KBM-7 (cell line): Measurements from ENCODE around the gene PNPO.
A peak's percentile ranks its signal among the peaks of the same experiment; 100 is the strongest.

ENCODE experiments used
- DNase-seq: peaks from one replicate; pipeline ENCODE4 v3.0.0-alpha.2; 2015
- in situ Hi-C: fragments of 300-500 bp; cut with MboI; formaldehyde crosslinking; loops from 2 replicates; pipeline ENCODE4 v1.14.3; 2020; ENCODE audit warnings: low sequenced_read_pairs, low pct_unique_long_range_greater_than_20kb, mixed read lengths

The PNPO gene

DNA sequence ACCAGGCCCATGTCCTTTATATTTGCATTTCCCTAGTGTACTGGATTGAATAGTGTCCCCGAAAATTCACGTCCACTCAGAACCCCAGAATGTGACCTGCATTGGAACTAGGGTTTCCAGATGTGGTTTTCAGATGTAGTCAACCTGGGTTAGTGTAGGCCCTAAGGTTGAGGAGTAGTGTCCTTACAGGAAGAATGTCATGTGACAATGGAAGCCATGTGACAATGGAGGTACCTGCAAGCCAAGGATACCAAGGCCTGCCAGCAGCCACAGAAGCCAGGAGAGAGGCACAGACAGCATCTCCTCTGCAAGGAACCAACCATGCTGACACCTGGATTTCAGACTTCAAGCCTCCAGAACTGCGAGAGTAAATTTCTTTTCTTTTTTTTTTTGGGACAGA is 21.5 kb downstream of the PNPO start:
- in situ Hi-C loops, result loop anchor here (25.0 kb wide), 1 partner anchor 126 kb away; the partner anchor contains the start of genes LRRC46, MRPL10 and SCRN2
- DNase-seq, result no peak

DNA sequence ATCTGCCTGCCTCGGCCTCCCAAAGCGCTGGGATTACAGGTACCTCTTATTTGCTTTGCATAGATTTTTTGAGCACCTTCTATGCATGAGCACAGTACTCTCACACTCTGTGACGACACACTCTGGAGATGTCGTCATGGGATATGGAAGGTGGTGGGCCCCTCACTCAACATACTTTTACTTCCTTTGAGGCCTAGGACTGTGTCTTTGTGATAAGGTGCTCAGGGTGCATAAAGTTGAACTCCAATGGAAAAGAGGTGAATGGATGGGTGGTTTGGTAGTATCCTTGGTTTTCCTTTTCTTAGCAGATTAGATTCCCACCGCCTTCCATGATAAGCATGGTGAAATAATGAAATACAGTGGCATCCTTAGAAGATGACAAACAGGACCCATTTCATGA is 23.5 kb downstream of the PNPO start:
- in situ Hi-C loops, result loop anchor here (25.0 kb wide), 1 partner anchor 128 kb away; the partner anchor contains the start of genes LRRC46, MRPL10 and SCRN2
- no peak for DNase-seq

DNA sequence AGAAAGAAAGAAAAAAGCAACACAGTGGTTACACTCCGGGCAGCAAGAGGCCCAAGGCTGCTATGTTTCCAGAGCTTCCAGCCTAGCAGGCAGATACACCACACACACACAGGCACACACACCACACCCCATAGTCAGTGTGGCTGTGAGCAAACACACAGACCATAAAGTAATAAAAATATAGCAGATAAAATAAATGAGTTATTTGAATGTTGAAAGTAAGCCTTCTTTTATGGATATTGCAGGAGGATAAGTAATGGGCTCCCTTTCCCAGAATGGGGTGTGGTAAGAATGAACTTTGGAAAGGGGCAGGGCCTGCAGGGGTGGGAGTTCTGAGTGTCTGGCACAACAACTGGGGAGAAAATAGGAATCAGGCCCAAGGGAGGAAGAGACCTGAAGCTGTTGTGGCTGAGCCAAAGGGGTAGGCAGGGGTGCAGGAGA is 24.7 kb downstream of the PNPO start:
- no peak for DNase-seq
- in situ Hi-C loops, result loop anchor here (25.0 kb wide), 1 partner anchor 129 kb away; the partner anchor contains the start of genes LRRC46, MRPL10 and SCRN2

DNA sequence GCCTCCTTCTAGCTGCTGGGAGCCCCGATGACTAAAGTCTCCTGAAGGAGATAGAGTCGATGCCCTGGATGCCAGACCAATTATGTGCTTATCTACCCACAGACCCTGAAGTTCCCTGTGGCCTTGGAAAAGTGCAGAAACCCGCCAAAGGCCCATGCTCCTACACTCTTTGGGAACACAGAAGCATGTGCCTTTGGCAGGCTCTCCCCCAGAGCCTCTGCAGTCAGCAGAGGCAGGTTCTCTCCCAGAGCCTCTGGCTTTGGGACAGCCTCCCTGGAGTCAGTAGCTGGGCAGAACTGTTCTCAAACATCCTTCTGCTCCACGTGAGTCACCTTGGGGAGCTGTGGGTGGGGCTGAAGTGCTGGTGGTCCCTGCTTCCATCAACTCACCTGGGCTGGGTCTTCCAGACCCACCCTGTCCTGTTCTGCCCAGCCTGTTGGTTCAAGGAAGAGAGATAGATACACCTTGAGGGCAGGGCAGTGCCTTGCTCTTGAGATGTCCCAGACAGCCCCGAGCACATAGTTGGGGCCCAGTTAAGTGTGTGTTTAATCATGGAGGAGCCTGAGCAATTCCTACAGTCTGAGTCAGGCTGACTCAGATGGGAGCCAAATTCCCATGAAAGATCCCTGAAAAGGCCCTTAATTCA is 26.4 kb downstream of the PNPO start:
- in situ Hi-C loops, result loop anchor here (25.0 kb wide), 1 partner anchor 130 kb away; the partner anchor contains the start of genes LRRC46, MRPL10 and SCRN2
- DNase-seq, result no peak

DNA sequence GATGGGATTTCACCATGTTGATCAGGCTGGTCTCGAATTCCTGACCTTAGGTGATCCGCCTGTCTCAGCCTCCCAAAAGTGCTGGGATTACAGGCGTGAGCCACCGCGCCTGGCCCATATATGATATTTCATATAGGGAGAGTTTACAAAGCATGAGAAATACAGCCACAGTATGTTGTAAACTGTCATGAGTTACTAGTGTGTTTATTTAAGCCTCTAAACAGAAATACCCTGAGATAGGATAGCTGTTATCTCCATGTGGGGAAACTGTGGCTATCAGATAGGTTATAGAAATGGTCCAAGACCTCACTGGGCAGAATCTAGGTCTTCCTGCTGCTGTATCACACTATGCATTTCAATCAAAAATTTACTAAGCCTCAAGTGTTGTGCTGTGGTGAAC is 27.5 kb downstream of the PNPO start:
- no peak for DNase-seq
- in situ Hi-C loops, result loop anchor here (25.0 kb wide), 1 partner anchor 132 kb away; the partner anchor contains the start of genes LRRC46, MRPL10 and SCRN2

DNA sequence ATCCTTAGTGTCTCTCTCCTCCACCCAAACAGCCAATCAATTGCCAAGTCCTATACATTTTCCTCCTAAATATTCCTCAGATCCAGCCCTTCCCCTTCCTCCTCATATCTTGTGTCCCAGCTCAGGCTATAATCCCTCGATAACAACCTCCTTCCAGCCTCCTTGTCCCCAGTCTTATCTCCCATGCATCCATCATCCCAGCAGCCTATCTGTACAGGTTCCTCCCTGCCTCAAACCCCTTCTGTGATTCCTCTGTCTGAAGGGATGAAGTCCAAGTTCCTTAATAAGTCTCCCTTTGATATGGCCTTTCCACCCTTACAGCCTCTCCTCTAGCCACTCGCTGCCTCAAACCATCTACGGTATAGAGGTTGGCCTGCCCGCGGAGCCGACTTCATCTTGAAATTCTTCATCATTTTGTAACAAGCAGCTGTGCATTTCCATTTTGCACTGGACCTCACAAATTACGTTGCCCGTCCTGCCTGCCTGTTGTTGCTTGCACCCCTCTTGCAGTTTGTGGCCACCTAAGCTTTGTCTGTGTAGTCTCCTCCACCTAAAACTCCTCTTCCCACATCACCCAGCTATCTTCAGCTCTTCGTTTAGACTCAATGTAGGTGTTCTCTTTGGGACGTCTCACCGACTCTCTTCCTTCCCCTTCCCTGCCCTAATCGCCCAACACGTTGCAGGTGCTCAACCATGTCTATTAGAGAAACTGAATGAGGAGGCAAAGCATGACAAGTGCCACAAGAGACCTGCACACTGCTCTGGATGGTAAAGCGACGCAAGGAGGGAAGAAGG is 28.8 kb downstream of the PNPO start:
- in situ Hi-C loops, result loop anchor here (25.0 kb wide), 1 partner anchor 133 kb away; the partner anchor contains the start of genes LRRC46, MRPL10 and SCRN2
- DNase-seq, result no peak

DNA sequence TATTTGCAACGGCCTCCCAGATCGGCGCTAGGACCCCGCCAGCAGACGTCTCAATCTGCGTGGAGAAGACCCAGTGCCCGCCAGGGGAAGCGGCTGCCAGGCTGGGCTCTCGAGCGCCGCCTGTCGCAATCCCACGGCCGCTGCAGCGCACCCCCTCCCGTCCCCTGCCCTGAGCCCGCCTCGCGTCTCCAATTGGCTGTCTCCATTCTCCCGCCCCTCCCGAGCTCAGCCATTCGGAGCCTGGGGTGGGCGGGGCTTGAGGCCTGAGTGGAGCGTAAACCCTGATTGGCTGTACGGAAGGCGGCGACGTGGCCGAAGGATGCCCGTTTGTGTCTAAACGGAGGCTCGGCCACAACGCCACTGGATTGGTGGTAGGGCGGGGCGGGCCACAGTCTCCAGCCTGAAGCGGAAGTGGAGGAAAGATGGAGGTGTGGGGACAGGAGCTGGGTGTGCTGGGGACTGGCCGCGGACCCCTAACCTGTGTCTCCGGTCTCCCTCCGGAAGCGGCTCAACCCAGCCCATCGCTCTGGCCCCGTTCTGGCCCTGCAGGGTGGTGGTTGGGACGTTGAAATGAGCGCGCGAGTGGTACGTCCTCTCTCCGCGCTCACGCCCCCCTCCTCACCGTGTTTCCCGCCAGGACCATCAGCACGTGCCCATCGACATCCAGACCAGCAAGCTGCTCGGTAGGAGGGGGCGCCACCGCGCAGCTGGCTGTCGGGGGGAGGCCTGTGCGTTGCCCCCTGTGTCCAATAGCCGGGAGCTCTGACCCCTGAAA is 29.5 kb downstream of the PNPO start, which contains the start of gene CDK5RAP3:
CDK5RAP3 (plus strand) TSS at position 389 of the 775 bp plus-strand sequence; CDS start at position 423, 34 bp downstream.
- in situ Hi-C loops, result loop anchor here (25.0 kb wide), 1 partner anchor 134 kb away; the partner anchor contains the start of genes LRRC46, MRPL10 and SCRN2

DNA sequence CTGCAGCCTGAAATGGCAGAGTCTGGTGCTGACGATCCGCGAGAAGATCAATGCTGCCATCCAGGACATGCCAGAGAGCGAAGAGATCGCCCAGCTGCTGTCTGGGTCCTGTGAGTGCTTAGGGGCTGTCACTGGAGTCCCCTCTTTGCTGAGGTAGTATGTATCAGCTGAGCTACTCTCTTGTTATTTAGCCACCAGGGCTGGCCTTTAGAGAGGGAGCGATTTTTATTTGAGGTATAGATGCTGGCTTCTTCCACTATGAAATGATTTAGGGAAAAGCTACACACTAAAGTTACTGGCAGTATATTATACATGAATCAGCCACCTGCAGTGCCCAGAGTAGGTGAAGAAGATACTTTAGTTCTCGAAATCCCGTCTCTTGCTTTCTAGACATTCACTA is 32.2 kb downstream of the PNPO start:
- in situ Hi-C loops, result loop anchor here (25.0 kb wide), 1 partner anchor 136 kb away; the partner anchor contains the start of genes LRRC46, MRPL10 and SCRN2

More for the DNA sequence above, 29.5 kb downstream of the PNPO start, which contains the start of gene CDK5RAP3:
- peak; percentile 100 for DNase-seq

DNA sequence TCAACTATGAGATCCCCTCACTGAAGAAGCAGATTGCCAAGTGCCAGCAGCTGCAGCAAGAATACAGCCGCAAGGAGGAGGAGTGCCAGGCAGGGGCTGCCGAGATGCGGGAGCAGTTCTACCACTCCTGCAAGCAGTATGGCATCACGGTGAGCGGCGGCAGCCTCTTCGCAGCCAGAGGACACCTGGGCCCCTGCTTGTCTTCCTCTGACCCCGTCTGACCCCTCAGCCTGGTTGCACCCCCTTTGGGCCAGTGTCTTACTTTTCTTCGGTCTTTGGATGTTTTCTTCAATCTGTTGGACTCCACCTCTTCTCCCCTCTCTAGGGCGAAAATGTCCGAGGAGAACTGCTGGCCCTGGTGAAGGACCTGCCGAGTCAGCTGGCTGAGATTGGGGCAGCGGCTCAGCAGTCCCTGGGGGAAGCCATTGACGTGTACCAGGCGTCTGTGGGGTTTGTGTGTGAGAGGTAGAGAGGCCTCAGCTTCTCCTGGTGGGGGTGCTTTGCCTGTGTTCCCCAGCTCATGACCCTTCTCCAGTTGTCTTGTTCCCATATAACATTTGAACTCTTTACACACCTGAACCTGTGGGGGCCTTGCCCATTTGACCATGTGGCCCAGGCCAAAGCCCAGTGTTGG is 33.9 kb downstream of the PNPO start:
- in situ Hi-C loops, result no loop called here
- DNase-seq, result no peak

More for the DNA sequence above, 32.2 kb downstream of the PNPO start:
- DNase-seq, result no peak

DNA sequence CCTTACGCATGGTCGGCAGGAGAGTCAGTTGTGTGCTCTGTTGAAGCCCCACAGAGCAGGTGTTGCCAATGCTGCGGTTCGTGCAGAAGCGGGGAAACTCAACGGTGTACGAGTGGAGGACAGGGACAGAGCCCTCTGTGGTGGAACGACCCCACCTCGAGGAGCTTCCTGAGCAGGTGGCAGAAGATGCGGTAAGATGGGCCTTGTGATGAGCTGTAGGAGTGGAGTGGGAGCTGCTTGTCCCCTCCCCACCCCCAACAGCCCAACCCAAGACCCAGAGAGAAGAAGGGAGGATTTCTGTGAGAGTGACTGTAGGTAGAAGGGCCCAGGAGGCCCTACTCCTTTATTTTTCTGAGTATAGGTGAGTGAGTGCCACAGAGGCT is 34.4 kb downstream of the PNPO start:
- DNase-seq, result no peak
- in situ Hi-C loops, result no loop called here

DNA sequence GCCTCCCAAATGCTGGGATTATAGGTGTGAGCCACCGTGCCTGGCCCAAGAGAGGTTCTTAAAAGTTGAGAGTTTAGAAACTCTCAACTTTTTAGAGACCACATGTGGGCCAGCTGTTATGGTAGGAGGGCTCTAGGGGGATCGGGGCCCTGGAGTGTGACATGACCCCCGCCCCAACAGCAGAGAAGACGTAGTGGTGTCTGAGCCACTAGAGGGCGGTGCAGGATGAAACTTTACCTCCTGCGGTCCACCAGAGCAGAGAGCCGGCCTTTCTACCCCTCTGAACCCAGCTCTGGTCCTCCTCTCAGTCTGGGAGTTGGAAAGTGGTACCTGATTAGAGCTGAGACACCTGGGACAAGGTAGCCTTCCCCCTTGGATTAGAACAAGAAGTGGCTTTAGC is 37.0 kb downstream of the PNPO start:
- peak; percentile 75 for DNase-seq
- in situ Hi-C loops, result no loop called here

DNA sequence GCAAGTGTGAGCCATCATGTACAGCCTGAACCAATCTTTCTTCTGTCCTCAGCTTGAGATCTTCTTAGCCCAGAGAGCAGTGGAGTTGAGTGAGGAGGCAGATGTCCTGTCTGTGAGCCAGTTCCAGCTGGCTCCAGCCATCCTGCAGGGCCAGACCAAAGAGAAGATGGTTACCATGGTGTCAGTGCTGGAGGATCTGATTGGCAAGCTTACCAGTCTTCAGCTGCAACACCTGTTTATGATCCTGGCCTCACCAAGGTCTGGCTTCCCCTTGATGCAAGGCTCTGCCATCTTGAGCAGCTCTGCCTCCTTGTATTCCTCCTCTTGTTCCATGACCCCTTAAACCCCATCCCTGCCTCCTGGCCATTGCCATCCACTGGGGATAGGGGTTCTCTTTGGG is 39.2 kb downstream of the PNPO start:
- no peak for DNase-seq
- in situ Hi-C loops, result no loop called here

DNA sequence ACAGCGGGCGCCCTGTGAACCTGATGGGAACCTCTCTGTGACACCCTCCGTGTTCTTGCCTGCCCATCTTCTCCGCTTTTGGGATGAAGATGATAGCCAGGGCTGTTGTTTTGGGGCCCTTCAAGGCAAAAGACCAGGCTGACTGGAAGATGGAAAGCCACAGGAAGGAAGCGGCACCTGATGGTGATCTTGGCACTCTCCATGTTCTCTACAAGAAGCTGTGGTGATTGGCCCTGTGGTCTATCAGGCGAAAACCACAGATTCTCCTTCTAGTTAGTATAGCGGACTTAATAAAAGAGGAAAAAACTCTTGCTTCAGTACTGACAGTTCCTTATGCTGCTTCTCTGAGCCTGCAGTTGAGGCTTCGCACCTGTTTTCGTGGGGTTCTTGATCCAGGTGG is 40.1 kb downstream of the PNPO start:
- in situ Hi-C loops, result no loop called here
- peak; percentile 71 for DNase-seq

DNA sequence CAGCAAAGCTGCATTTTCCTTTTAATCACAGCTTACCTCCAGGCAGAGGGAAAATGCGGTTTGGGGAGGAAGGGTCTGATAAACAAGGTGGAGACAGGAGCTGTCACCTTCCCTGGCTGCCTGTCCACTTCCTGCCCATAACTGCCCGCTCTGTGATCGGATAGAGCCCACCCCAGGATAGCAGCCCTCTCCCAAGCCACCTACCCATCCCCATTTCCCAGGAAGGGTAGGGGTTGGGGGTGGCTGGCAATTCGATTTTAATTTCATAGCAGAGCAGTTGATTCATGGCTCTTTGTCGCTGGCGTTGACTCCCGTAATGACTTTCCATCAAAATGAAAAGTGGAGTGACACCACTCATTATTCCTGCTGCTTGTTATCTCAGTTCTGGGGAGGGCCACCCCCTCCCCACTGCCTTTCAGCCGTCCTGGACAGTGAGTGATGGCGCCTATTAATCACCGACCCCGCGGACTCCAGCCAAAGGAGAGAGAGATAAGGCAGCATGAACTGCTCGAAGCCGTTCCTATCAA is 40.8 kb downstream of the PNPO start:
- DNase-seq, result no peak
- in situ Hi-C loops, result no loop called here

DNA sequence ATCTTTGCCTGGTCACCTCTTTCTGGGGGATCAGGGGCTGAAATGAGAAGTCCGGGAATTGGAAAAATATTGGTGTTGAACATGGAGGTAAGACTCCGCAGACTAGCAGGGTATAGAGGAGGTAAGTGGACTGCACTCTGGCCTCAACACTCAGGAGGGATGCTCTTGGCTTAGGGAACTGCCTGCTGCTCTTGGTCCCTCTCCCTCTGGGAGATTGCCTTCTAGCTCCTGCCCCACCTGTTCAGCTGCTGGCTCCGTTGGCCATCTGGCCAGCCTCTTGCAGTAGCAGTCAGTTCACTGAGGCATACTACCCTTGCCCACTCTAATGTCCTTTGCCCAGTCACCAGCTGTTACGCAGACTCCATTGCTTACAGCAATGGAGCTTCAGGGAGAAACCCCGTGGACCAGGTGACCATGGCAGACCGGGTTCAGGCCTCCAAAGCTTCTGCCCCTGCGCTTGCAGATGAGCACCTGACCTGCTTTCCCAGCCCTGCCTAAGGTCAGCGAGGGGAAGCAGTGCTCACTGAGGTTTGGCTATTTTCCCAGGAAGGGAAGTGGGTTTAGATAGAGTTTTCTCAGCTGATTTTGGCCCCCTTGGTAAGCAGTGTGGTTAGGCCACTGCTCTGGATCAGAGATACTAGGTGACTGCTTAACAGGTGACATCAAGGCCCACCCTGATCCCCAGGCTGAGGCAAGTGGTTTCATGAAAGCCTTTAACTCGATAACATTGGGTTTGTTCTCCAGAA is 41.4 kb downstream of the PNPO start:
- in situ Hi-C loops, result no loop called here
- no peak for DNase-seq

DNA sequence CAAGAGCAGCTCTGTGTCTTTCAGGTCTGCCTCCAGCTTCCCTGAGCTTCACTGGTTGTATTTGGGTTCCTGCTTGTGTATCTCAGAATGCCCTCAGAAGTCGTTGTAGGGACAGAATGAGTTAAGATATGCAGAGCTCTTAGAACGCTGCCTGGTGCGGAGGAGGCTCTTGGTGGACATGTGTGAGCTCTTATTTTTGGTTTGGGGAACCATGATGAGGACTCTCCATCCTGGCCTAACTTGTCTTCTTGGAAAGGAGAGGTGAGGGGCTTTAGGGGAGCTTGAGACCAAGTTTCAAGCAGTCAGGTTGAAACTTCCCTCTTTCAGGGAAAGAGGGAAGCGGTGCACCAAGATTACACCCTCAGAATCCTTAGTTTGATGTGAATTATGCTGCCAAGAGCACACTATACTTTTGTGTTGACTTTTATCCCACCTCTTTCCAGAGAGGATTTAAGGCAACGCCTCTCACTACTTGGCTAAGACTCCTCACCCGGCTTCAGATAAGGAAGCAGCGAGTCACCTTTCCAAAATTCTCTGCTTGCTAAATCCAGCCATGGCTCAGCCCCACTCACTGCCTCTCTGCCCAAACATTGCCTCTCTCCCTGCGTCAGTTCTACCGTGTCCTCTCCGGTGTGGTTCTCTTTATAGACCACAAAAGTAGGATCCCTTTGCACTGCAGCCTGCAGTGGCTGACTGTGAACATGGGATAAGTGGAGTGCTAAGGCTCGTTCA is 42.3 kb downstream of the PNPO start:
- in situ Hi-C loops, result no loop called here
- no peak for DNase-seq

DNA sequence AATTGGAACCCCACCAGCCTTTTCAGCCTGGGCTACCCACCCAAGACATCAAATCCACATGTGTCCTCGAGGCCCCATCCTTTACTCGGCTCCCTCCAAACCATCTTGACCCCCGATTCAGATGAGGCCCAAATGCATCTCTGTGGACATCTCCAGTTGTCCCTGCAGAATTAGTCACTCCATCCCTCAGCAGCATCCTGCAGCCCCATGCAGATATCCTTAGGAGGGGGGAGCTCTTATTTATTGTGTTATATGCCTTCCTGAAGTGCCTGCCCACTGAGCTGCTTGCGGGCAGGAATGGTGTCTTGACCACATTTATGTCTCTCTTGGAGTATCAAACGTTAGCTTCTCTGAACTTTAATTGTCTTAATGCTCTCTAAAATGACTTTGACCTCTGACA is 45.1 kb downstream of the PNPO start:
- in situ Hi-C loops, result no loop called here
- no peak for DNase-seq
